Endothelial cell of umbilical vein (primary cell): ENCODE results near the gene LMBR1L. TPM values are rescaled to one million over a fixed set of nuclear protein-coding genes. Genes with fewer than 3 reads are reported as not detected.

Experiments used
- BruUV-seq: library from RNA; stranded (reverse); fragments of 400-500 nt; replicated peaks from 2 replicates; lab custom pipeline; 2021; lab: Mats Ljungman, UMichigan
- CTCF ChIA-PET: fragments of 300-600, 350-600 bp; sonication (Branson Sonifier 250); formaldehyde crosslinking; loops from one replicate; lab custom pipeline; 2021; ENCODE audit warnings: antibody characterized with exemption, inconsistent platforms; lab: Charles Lee
- POLR2A ChIA-PET: fragments of 300-600, 350-600 bp; sonication (Branson Sonifier 250); formaldehyde crosslinking; loops from one replicate; lab custom pipeline; 2021; ENCODE audit warnings: antibody characterized with exemption, inconsistent platforms; lab: Charles Lee
- DNase-seq: peaks from one replicate; pipeline ENCODE4 v3.0.0-alpha.2; 2011; ENCODE audit warnings: low read depth, low spot score
- FAIRE-seq: peaks from 2 replicates; lab custom pipeline; 2011; peaks lifted over from hg19 to GRCh38; lab: Jason Lieb, UNC
- H2AFZ ChIP-seq: 2 replicates; pipeline ENCODE4 v1.6.0; 2012; ENCODE audit warnings: low read depth, low read length, control low read depth, inconsistent platforms
- H3K27ac ChIP-seq: 2 replicates; pipeline ENCODE4 v1.5.1; 2011; ENCODE audit warnings: low read depth, mild to moderate bottlenecking, control low read depth, low read length, moderate library complexity; ENCODE audit not compliant: insufficient read depth
- H3K27me3 ChIP-seq, 2 experiments: 2 replicates each; pipeline versions ENCODE4 v1.6.0 to v1.6.1; 2011; ENCODE audit warnings: low read length in 2 of 2, mixed read lengths in 1 of 2; ENCODE audit not compliant: control insufficient read depth in 2 of 2, insufficient read depth in 2 of 2
- H3K36me3 ChIP-seq, 2 experiments: 2 replicates in 1 of 2; 3 replicates in 1 of 2; pipeline ENCODE4 v1.5.1; 2011; ENCODE audit warnings: low read length in 2 of 2, mild to moderate bottlenecking in 1 of 2, moderate library complexity in 1 of 2; ENCODE audit not compliant: control insufficient read depth in 2 of 2, insufficient read depth in 2 of 2; ENCODE audit errors: extremely low read depth in 1 of 2
- H3K4me1 ChIP-seq: 3 replicates; pipeline ENCODE4 v1.5.1; 2011; ENCODE audit warnings: mild to moderate bottlenecking, low read length; ENCODE audit not compliant: control insufficient read depth, insufficient read depth; ENCODE audit errors: extremely low read depth
- H3K4me2 ChIP-seq: 2 replicates; pipeline ENCODE4 v1.6.1; 2011; ENCODE audit warnings: low read length, control low read depth, mixed read lengths; ENCODE audit not compliant: insufficient read depth
- H3K4me3 ChIP-seq, 3 experiments: fragments of 200-600 bp in 1 of 3; sonication (generic), shearing (Covaris generic) in 1 of 3; replicated peaks in 1 of 3; 2 replicates each; pipeline ENCODE4 v1.5.1; 2011 to 2016; ENCODE audit warnings: control low read depth in 3 of 3, low read length in 3 of 3, mild to moderate bottlenecking in 2 of 3, inconsistent platforms in 1 of 3, low read depth in 1 of 3, moderate library complexity in 1 of 3; ENCODE audit not compliant: insufficient read depth in 1 of 3
- H3K79me2 ChIP-seq: 2 replicates; pipeline ENCODE4 v1.6.0; 2012; ENCODE audit warnings: low read length, inconsistent platforms; ENCODE audit not compliant: control insufficient read depth, insufficient read depth
- H3K9ac ChIP-seq: replicated peaks from 2 replicates; pipeline ENCODE3; 2011; ENCODE audit warnings: low read length, control low read depth; ENCODE audit not compliant: insufficient read depth; ENCODE audit errors: extremely low read depth
- H3K9me1 ChIP-seq: replicated peaks from 3 replicates; pipeline ENCODE4 v1.6.0; 2011; ENCODE audit warnings: mild to moderate bottlenecking, low read length; ENCODE audit not compliant: control insufficient read depth, insufficient read depth; ENCODE audit errors: extremely low read depth
- H3K9me3 ChIP-seq: replicated peaks from 2 replicates; pipeline ENCODE4 v1.5.1; 2012; ENCODE audit warnings: low read length, inconsistent platforms; ENCODE audit not compliant: control insufficient read depth, insufficient read depth
- H4K20me1 ChIP-seq: replicated peaks from 2 replicates; pipeline ENCODE3; 2011; ENCODE audit warnings: mild to moderate bottlenecking, low read length; ENCODE audit not compliant: control insufficient read depth, insufficient read depth; ENCODE audit errors: extremely low read depth
- CTCF ChIP-seq, 2 donors: IDR thresholded peaks; 1 replicate in 1 of 2; 2 replicates in 1 of 2; pipeline ENCODE4 v1.5.1; 2011; ENCODE audit warnings: low read length in 2 of 2, mild to moderate bottlenecking in 2 of 2, moderate library complexity in 2 of 2, control low read depth in 1 of 2, inconsistent platforms in 1 of 2, low read depth in 1 of 2; ENCODE audit not compliant: insufficient read depth in 1 of 2; ENCODE audit errors: extremely low read depth in 1 of 2
- EZH2 ChIP-seq: IDR thresholded peaks from 2 replicates; pipeline ENCODE4 v1.6.1; 2012; ENCODE audit warnings: borderline replicate concordance, low read depth, mild to moderate bottlenecking, moderate library complexity, low read length, inconsistent platforms; ENCODE audit not compliant: severe bottlenecking
- FOS ChIP-seq: IDR thresholded peaks from 2 replicates; pipeline ENCODE4 v1.6.1; 2011; ENCODE audit warnings: mild to moderate bottlenecking, low read length, moderate library complexity, borderline replicate concordance; ENCODE audit not compliant: insufficient read depth
- GATA2 ChIP-seq: IDR thresholded peaks from 2 replicates; pipeline ENCODE4 v1.7.0; 2011; ENCODE audit warnings: low read depth, mild to moderate bottlenecking, moderate library complexity, mixed read lengths, low read length; ENCODE audit not compliant: insufficient read length, insufficient read depth
- JUN ChIP-seq: IDR thresholded peaks from 2 replicates; pipeline ENCODE4 v1.6.1; 2011; ENCODE audit warnings: borderline replicate concordance, low read depth; ENCODE audit not compliant: insufficient read length, insufficient read depth
- MAX ChIP-seq: IDR thresholded peaks from 2 replicates; pipeline ENCODE4 v1.6.1; 2011; ENCODE audit not compliant: insufficient read depth, insufficient read length
- MYC ChIP-seq: IDR thresholded peaks from one replicate; pipeline ENCODE4 v1.6.1; 2011; ENCODE audit warnings: mild to moderate bottlenecking, low read depth, low read length
- POLR2A ChIP-seq: IDR thresholded peaks from 2 replicates; pipeline ENCODE4 v1.6.1; 2012; ENCODE audit warnings: low read depth, mild to moderate bottlenecking, control low read depth, low read length
- POLR2AphosphoS5 ChIP-seq: IDR thresholded peaks from 2 replicates; pipeline ENCODE4 v1.6.1; 2012; ENCODE audit warnings: low read depth, mild to moderate bottlenecking, control low read depth, low read length, moderate library complexity; ENCODE audit not compliant: insufficient read depth
- dilution Hi-C: fragments of 300-500 bp; cut with MboI; formaldehyde crosslinking; loops from one replicate; pipeline ENCODE4 v1.15.0; 2019; ENCODE audit warnings: low sequenced_read_pairs; ENCODE audit not compliant: extremely low pct_ligation_motif_present
- intact Hi-C: fragments of 100-400 bp; cut with micrococcal nuclease; formaldehyde crosslinking; loops from one replicate; pipeline ENCODE4 v1.10.0; 2022
- polyA plus RNA-seq, 4 experiments: library from polyadenylated mRNA; depleted of rRNA in 3 of 4; stranded (reverse) in 3 of 4; unstranded in 1 of 4; fragments of >200 nt; gene quantifications; 2 replicates each; pipeline versions ENCODE4 v1.2.1 to v1.2.3, GENCODE V29; 2011 to 2012; ENCODE audit warnings: missing spikeins in 1 of 4
- total RNA-seq: library from RNA; stranded (reverse); gene quantifications from 2 replicates; pipeline ENCODE4 v1.2.3, GENCODE V29; 2021

The LMBR1L gene
- total and polyA plus RNA-seq, 2 donors (not counting 3 experiments of a cell fraction or from before 2014, with no cell fraction given), result 78.3 to 106 TPM

GRCh38 chr12:49092816-49093406 is 17.7 kb downstream of the LMBR1L start:
- FAIRE-seq, result peak; percentile 47
- H3K4me2 ChIP-seq, result peak overlapping the region; percentile 85
- BruUV-seq, result no TSS peak

More at GRCh38 chr12:49092816-49093406, 17.7 kb downstream of the LMBR1L start:
- H3K9ac ChIP-seq, result no peak overlapping the region
- peaks cover 54% of the 10 kb centered on the region for H3K4me1 ChIP-seq
- no peaks in the 10 kb centered on the region for H3K79me2 ChIP-seq
- H3K9me3 ChIP-seq, result no peaks in the 10 kb centered on the region
- POLR2A ChIA-PET, result interaction anchor here (0.7 to 4.2 kb wide), 3 partner anchors 28 to 84 kb away, joined by 3 to 25 read pairs (median 5); partner anchors contain the start of gene TUBA1B
- no peaks in the 10 kb centered on the region for H3K27me3 ChIP-seq
- H3K27ac ChIP-seq, result no peak overlapping the region
- H2AFZ ChIP-seq, result no peak overlapping the region
- no peaks in the 10 kb centered on the region for H3K9me1 ChIP-seq
- no peak for TF ChIP-seq MYC
- TF ChIP-seq GATA2, result no peak
- TF ChIP-seq CTCF (IDR thresholded peaks at IDR 0.05; ENCODE audit: extremely low read depth in 1 of 2, insufficient read depth in 1 of 2, low read depth in 1 of 2, low read length in 2 of 2), result no peak
- no peak for TF ChIP-seq MAX
- no peak for TF ChIP-seq POLR2A
- TF ChIP-seq FOS, result no peak
- no peak for TF ChIP-seq POLR2AphosphoS5
- TF ChIP-seq JUN, result no peak
- no peak for TF ChIP-seq EZH2
- DNase-seq, result peak; percentile 15
- dilution Hi-C loops, result no loop called here
- H4K20me1 ChIP-seq, result no peaks in the 10 kb centered on the region
- peak overlapping the region in 1 of 3 experiments; percentile 37 for H3K4me3 ChIP-seq
- intact Hi-C loops, result loop anchor here (1.0 kb wide), 2 partner anchors 23 to 29 kb away; no protein-coding TSS in a partner anchor
- peaks cover 0 to 13% of the 10 kb centered on the region in 2 experiments for H3K36me3 ChIP-seq
- CTCF ChIA-PET, result interaction anchor here (0.7 to 11.7 kb wide), 17 partner anchors 8 to 142 kb away, joined by 3 to 179 read pairs (median 7); partner anchors contain the start of genes KMT2D, RHEBL1 and TUBA1B
